ENCODE data around the gene CRADD.
"Not testable (repeated sequence)": the region's sequence is repeated elsewhere in the genome, so short reads cannot be mapped to it uniquely, and the experiment has no call there.

The CRADD gene

GRCh38 chr12:93912086-93912733 is 235.0 kb downstream of the CRADD start:
- DNase-seq: no peak

- no peak for DNase-seq
Measured at GRCh38 chr12:93913845-93914244, 236.7 kb downstream of the CRADD start.

- DNase-seq: no peak
Measured at GRCh38 chr12:93914281-93914680, 237.1 kb downstream of the CRADD start.

GRCh38 chr12:93915411-93915810 is 238.2 kb downstream of the CRADD start:
- DNase-seq: no peak

GRCh38 chr12:93916402-93916801 is 239.2 kb downstream of the CRADD start:
- no peak for DNase-seq

GRCh38 chr12:93918262-93918661 is 241.1 kb downstream of the CRADD start:
- DNase-seq: no peak

GRCh38 chr12:93918900-93919299 is 241.7 kb downstream of the CRADD start:
- no peak for DNase-seq

GRCh38 chr12:93921521-93921920 is 244.3 kb downstream of the CRADD start:
- DNase-seq: no peak

GRCh38 chr12:93922583-93923006 is 245.4 kb downstream of the CRADD start:
- no peak for DNase-seq

- DNase-seq: no peak
Measured at GRCh38 chr12:93924367-93924766, 247.2 kb downstream of the CRADD start.

GRCh38 chr12:93925585-93926205 is 248.5 kb downstream of the CRADD start:
- DNase-seq: no peak

GRCh38 chr12:93926237-93926636 is 249.1 kb downstream of the CRADD start:
- DNase-seq: no peak

GRCh38 chr12:93929081-93929480 is 251.9 kb downstream of the CRADD start:
- not testable (repeated sequence) for DNase-seq

- no peak for DNase-seq
Measured at GRCh38 chr12:93937812-93938211, 260.6 kb downstream of the CRADD start.

- DNase-seq: no peak
Measured at GRCh38 chr12:93938317-93938716, 261.1 kb downstream of the CRADD start.

GRCh38 chr12:93938931-93939330 is 261.8 kb downstream of the CRADD start:
- DNase-seq: no peak

- DNase-seq: no peak
Measured at GRCh38 chr12:93939641-93940325, 262.6 kb downstream of the CRADD start.

- DNase-seq: no peak
Measured at GRCh38 chr12:93943780-93944179, 266.6 kb downstream of the CRADD start.

GRCh38 chr12:93944201-93944600 is 267.0 kb downstream of the CRADD start:
- DNase-seq: no peak
